DND-41 (cell line): ENCODE data around the gene KRTAP10-5.

ENCODE experiments used
- ATAC-seq: fragments of 200-7000 bp; cut with Tn5 transposase; 3 replicates; pipeline ENCODE4 v1.9.1; 2021; ENCODE audit warnings: low read depth; ENCODE audit not compliant: insufficient read depth
- DNase-seq: peaks from one replicate; pipeline ENCODE4 v3.0.0-alpha.2; 2020
- H2AFZ ChIP-seq: 2 replicates; pipeline ENCODE4 v1.6.0; 2012; ENCODE audit warnings: low read depth, low read length
- H3K27ac ChIP-seq: 2 replicates; pipeline ENCODE4 v1.5.1; 2012; ENCODE audit warnings: low read length, inconsistent platforms
- H3K27me3 ChIP-seq: fragments of 200-600 bp; sonication (generic); 2 replicates; pipeline ENCODE4 v1.6.0; 2012; ENCODE audit warnings: low read length, mild to moderate bottlenecking, inconsistent platforms; ENCODE audit not compliant: insufficient read depth, poor library complexity
- H3K36me3 ChIP-seq: 2 replicates; pipeline ENCODE4 v1.5.1; 2012; ENCODE audit warnings: low read length, inconsistent platforms; ENCODE audit not compliant: insufficient read depth
- H3K4me1 ChIP-seq: 2 replicates; pipeline ENCODE4 v1.5.1; 2012; ENCODE audit warnings: mild to moderate bottlenecking, low read length; ENCODE audit not compliant: insufficient read depth
- H3K4me2 ChIP-seq: 2 replicates; pipeline ENCODE4 v1.6.0; 2012; ENCODE audit warnings: mild to moderate bottlenecking, moderate library complexity, low read length, inconsistent platforms; ENCODE audit not compliant: insufficient read depth
- H3K4me3 ChIP-seq, 2 experiments: fragments of 200-600 bp in 1 of 2; shearing (Covaris generic) in 1 of 2; 2 replicates each; pipeline ENCODE4 v1.5.1; 2012 to 2016; ENCODE audit warnings: inconsistent platforms in 2 of 2, low read length in 2 of 2, mild to moderate bottlenecking in 2 of 2, low read depth in 1 of 2, moderate library complexity in 1 of 2
- H3K79me2 ChIP-seq: 2 replicates; pipeline ENCODE4 v1.6.0; 2012; ENCODE audit warnings: low read length, inconsistent platforms; ENCODE audit not compliant: insufficient read depth
- H3K9ac ChIP-seq: 2 replicates; pipeline ENCODE4 v1.6.0; 2012; ENCODE audit warnings: low read depth, mild to moderate bottlenecking, inconsistent platforms, low read length, moderate library complexity
- H3K9me3 ChIP-seq: 2 replicates; pipeline ENCODE4 v1.5.1; 2012; ENCODE audit warnings: low read length, moderate library complexity, mild to moderate bottlenecking, inconsistent platforms; ENCODE audit not compliant: insufficient read depth, severe bottlenecking
- H4K20me1 ChIP-seq: 2 replicates; pipeline ENCODE4 v1.6.0; 2012; ENCODE audit warnings: low read length; ENCODE audit not compliant: insufficient read depth
- CTCF ChIP-seq: IDR thresholded peaks from 2 replicates; pipeline ENCODE4 v1.5.1; 2012; ENCODE audit warnings: borderline replicate concordance, low read length, moderate library complexity, mild to moderate bottlenecking; ENCODE audit not compliant: poor library complexity, severe bottlenecking; ENCODE audit errors: extremely low read depth
- EZH2 ChIP-seq: IDR thresholded peaks from 3 replicates; pipeline ENCODE4 v1.6.1; 2012; ENCODE audit warnings: borderline replicate concordance, low read depth, mild to moderate bottlenecking, moderate library complexity, low read length, inconsistent platforms; ENCODE audit not compliant: severe bottlenecking

KRTAP10-5 gene

GRCh38 chr21:44567481-44568171, 12.8 kb downstream of the KRTAP10-5 start:
- ATAC-seq (no peak), DNase-seq (no peak)
- Histone ChIP-seq H4K20me1 (no peaks in the 10 kb centered on the region), H3K27me3 (no peaks in the 10 kb centered on the region), H3K4me3 (no peak overlapping the region), H3K27ac (no peak overlapping the region), H3K79me2 (no peaks in the 10 kb centered on the region), H3K4me1 (no peaks in the 10 kb centered on the region), H3K9ac (no peak overlapping the region), H3K36me3 (no peaks in the 10 kb centered on the region), H3K4me2 (no peak overlapping the region), H2AFZ (no peak overlapping the region), H3K9me3 (no peaks in the 10 kb centered on the region)
- TF ChIP-seq CTCF (no peak), EZH2 (no peak)

GRCh38 chr21:44566403-44566802, 14.0 kb downstream of the KRTAP10-5 start:
- no peak for DNase-seq
- Histone ChIP-seq H3K4me1 (no peaks in the 10 kb centered on the region), H3K27me3 (no peaks in the 10 kb centered on the region), H3K79me2 (no peaks in the 10 kb centered on the region), H3K9ac (no peak overlapping the region), H3K9me3 (no peaks in the 10 kb centered on the region), H3K36me3 (no peaks in the 10 kb centered on the region), H2AFZ (no peak overlapping the region), H3K4me2 (no peak overlapping the region), H3K27ac (no peak overlapping the region), H3K4me3 (no peak overlapping the region), H4K20me1 (no peaks in the 10 kb centered on the region)
- TF ChIP-seq EZH2 (no peak), CTCF (no peak)
- no peak for ATAC-seq

GRCh38 chr21:44564886-44565598, 15.4 kb downstream of the KRTAP10-5 start:
- no peak overlapping the region for H3K4me3 ChIP-seq
- DNase-seq: no peak

More at GRCh38 chr21:44564886-44565598, 15.4 kb downstream of the KRTAP10-5 start:
- Histone ChIP-seq H3K4me1 (no peaks in the 10 kb centered on the region), H3K9me3 (no peaks in the 10 kb centered on the region), H3K36me3 (no peaks in the 10 kb centered on the region), H3K79me2 (no peaks in the 10 kb centered on the region), H3K27me3 (no peaks in the 10 kb centered on the region), H3K27ac (no peak overlapping the region), H3K4me2 (no peak overlapping the region), H4K20me1 (no peaks in the 10 kb centered on the region), H3K9ac (no peak overlapping the region), H2AFZ (no peak overlapping the region)
- TF ChIP-seq EZH2 (no peak), CTCF (no peak)
- no peak for ATAC-seq
